ENCODE results near the gene DLG5.

DLG5 gene

DNA sequence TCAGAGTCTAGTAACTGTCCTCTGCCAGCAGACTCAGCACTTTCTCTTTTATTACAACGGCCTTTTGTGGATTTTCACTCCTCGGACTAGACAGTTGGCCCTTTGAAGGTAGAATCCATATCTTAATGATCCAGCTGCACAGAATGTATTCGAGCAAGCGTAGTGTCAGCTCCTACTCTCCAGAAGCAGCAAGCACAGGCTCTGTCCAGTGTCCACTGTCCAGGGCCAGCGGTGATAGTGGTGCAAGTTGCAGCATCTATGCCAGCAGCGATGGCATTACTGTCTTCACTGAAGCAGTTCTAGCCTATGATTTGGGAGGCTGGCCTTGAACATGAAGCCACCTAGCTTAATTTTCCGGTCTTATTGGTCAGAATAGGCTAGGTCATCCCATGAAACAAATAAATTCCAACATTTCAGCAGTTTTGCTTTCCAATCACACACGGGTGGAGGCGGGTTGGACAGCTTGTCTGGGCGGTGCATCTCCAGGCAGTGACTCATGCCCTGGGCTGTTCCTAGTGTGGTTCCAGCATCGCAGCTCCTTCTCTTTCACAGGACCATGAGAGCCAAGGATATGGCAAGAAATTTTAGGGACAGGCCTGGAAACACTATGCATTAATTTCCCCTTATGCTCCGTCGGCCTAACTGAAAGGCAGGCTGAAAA, 180.4 kb downstream of the DLG5 start:
- Histone ChIP-seq H3K36me3 (no peaks in the 10 kb centered on the region), H3K27me3 (no peaks in the 10 kb centered on the region), H3K4me3 (ENCODE audit: low read depth, low read length) (no peak overlapping the region), H3K9me3 (no peaks in the 10 kb centered on the region), H3K4me1 (no peaks in the 10 kb centered on the region)
- TF ChIP-seq CTCF (IDR thresholded peaks at IDR 0.05; ENCODE audit: low read depth, low read length), result no peak
- DNase-seq, result no peak

GRCh38 chr10:77744245-77744644, 182.3 kb downstream of the DLG5 start:
- Histone ChIP-seq H3K36me3 (no peaks in the 10 kb centered on the region), H3K4me3 (ENCODE audit: low read depth, low read length) (no peak overlapping the region), H3K9me3 (no peaks in the 10 kb centered on the region), H3K27me3 (no peaks in the 10 kb centered on the region), H3K4me1 (no peaks in the 10 kb centered on the region)
- no peak for DNase-seq
- no peak for TF ChIP-seq CTCF (IDR thresholded peaks at IDR 0.05; ENCODE audit: low read depth, low read length)

DNA sequence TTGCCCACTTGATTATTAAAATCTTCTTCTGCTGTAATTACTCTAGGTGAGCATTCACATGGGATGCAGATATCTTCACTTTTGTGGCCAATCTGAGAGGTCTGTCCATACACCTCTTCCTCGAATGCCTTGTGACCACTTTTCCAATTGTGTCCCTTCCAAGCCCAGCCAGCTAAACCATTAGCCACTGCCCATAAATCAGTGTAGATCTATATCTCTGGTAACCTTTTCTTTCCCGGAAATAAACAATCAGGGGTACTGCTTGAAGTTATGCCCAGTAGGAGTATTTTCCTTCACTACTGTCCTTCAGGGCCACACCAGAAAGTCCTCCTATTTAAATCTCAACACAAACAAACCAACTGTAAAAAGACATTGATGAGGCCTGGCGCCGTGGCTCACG, 184.4 kb downstream of the DLG5 start:
- no peak for DNase-seq
- Histone ChIP-seq H3K4me1 (no peaks in the 10 kb centered on the region), H3K27me3 (no peaks in the 10 kb centered on the region), H3K9me3 (no peaks in the 10 kb centered on the region), H3K36me3 (no peaks in the 10 kb centered on the region), H3K4me3 (ENCODE audit: low read depth, low read length) (no peak overlapping the region)
- no peak for TF ChIP-seq CTCF (IDR thresholded peaks at IDR 0.05; ENCODE audit: low read depth, low read length)

GRCh38 chr10:77741746-77742145, 184.8 kb downstream of the DLG5 start:
- no peak for TF ChIP-seq CTCF (IDR thresholded peaks at IDR 0.05; ENCODE audit: low read depth, low read length)
- no peaks in the 10 kb centered on the region for H3K36me3 ChIP-seq
- H3K27me3 ChIP-seq, result no peaks in the 10 kb centered on the region
- no peaks in the 10 kb centered on the region for H3K4me1 ChIP-seq
- no peak overlapping the region for H3K4me3 ChIP-seq (ENCODE audit: low read depth, low read length)
- H3K9me3 ChIP-seq, result no peaks in the 10 kb centered on the region
- no peak for DNase-seq
